Stimulated activated naive B cell treated with anti-CD40 and anti-IgM and Interleukin-4, amounts not matched to agents 10 μg/mL and 1 μg/mL and 100 μg/mL, for 72 hours (primary cell): Measurements from ENCODE around the gene SMU1.
"Not testable (repeated sequence)": the region's sequence is repeated elsewhere in the genome, so short reads cannot be mapped to it uniquely, and the experiment has no call there.

Experiments used
- ATAC-seq, 2 donors: fragments of 150-1000 bp; cut with Tn5 transposase; replicated peaks; 2 replicates each; pipeline ENCODE4 v1.10.0; 2021; ENCODE audit warnings: moderate library complexity in 1 of 2
- DNase-seq: peaks from one replicate; pipeline ENCODE4 v3.0.0; 2021
- H3K27ac Mint-ChIP-seq: one replicate; pipeline ENCODE4 v1.8.0; 2022; ENCODE audit warnings: mild to moderate bottlenecking, mixed read lengths
- H3K27me3 Mint-ChIP-seq, 2 donors: one replicate each; pipeline ENCODE4 v1.8.0; 2022; ENCODE audit warnings: mixed read lengths in 2 of 2
- H3K36me3 Mint-ChIP-seq, 2 donors: one replicate each; pipeline ENCODE4 v1.8.0; 2022; ENCODE audit warnings: mixed read lengths in 2 of 2, mild to moderate bottlenecking in 1 of 2
- H3K4me1 Mint-ChIP-seq, 2 donors: one replicate each; pipeline ENCODE4 v1.8.0; 2022; ENCODE audit warnings: mixed read lengths in 2 of 2, mild to moderate bottlenecking in 1 of 2
- H3K4me3 Mint-ChIP-seq, 2 donors: one replicate each; pipeline ENCODE4 v1.8.0; 2022; ENCODE audit warnings: mild to moderate bottlenecking in 2 of 2, mixed read lengths in 2 of 2, moderate library complexity in 1 of 2
- H3K9me3 Mint-ChIP-seq, 2 donors: one replicate each; pipeline ENCODE4 v1.8.0; 2022; ENCODE audit warnings: mixed read lengths in 2 of 2, mild to moderate bottlenecking in 1 of 2

The SMU1 gene

DNA sequence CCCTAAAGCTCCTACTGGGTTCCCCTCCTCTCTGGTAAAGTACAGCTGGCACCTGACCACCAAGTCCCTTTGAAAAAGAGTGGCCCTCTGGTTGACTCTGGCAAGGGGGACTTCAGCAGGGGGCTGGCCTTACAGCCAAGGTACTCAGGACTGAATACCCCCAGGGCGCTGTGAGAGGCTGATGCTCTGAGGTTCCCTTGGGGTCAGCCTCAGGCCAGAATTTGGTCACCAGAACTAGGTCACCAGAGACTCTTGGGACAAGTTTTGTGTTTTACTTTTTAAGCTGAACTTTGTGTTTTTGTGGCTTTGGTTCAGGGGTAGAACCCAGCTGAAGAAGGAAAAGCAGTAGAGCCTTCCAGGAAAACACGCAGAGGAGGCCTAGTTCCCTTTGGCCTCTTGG, 23.3 kb upstream of the SMU1 start:
- H3K36me3 Mint-ChIP-seq = peaks cover 7 to 26% of the 10 kb centered on the region in 2 donors
- no peaks in the 10 kb centered on the region for H3K27me3 Mint-ChIP-seq
- no peak for DNase-seq
- H3K9me3 Mint-ChIP-seq = no peaks in the 10 kb centered on the region
- ATAC-seq = no peak
- no peak overlapping the region for H3K4me3 Mint-ChIP-seq
- no peak overlapping the region for H3K27ac Mint-ChIP-seq
- peaks cover 3 to 4% of the 10 kb centered on the region in 2 donors for H3K4me1 Mint-ChIP-seq

DNA sequence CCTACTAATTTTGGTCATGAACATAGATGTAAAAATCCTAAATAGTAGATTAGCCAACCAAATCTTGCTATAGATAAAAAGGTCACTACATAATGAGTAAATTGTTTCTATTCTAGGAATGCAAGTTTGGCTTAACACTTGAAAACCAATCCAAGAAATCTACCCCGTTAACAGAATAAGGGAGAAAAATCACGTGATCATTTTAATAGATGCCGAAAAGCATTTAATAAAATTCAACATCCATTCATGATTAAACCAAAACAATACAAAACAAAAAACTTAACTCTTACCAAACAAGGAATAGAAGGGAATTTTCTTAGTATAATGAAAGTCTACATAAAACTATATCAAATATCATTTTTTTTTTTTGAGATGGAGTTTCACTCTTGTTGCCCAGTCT, 20.7 kb upstream of the SMU1 start:
- Mint-ChIP-seq H3K4me1 (peaks cover 3 to 4% of the 10 kb centered on the region in 2 donors), H3K4me3 (no peak overlapping the region), H3K9me3 (no peaks in the 10 kb centered on the region), H3K27me3 (no peaks in the 10 kb centered on the region), H3K27ac (no peak overlapping the region), H3K36me3 (peaks cover under 1 to 6% of the 10 kb centered on the region in 2 donors)
- no peak for DNase-seq
- no peak for ATAC-seq

- no peaks in the 10 kb centered on the region for H3K9me3 Mint-ChIP-seq
- no peak overlapping the region for H3K4me3 Mint-ChIP-seq
- H3K27me3 Mint-ChIP-seq = no peaks in the 10 kb centered on the region
- ATAC-seq = no peak
- peaks cover 3 to 4% of the 10 kb centered on the region in 2 donors for H3K4me1 Mint-ChIP-seq
- H3K27ac Mint-ChIP-seq = no peak overlapping the region
- DNase-seq = no peak
- no peaks in the 10 kb centered on the region for H3K36me3 Mint-ChIP-seq
Measured at GRCh38 chr9:33092634-33093033, 16.2 kb upstream of the SMU1 start.

- not testable (repeated sequence) for H3K27ac Mint-ChIP-seq, ATAC-seq, H3K9me3 Mint-ChIP-seq, H3K4me3 Mint-ChIP-seq, H3K36me3 Mint-ChIP-seq, H3K27me3 Mint-ChIP-seq, DNase-seq
- H3K4me1 Mint-ChIP-seq = peaks cover 0 to 22% of the 10 kb centered on the region in 2 donors
Measured at GRCh38 chr9:33085672-33086071, 9.2 kb upstream of the SMU1 start.

- Mint-ChIP-seq H3K9me3 (peaks cover 0 to 1% of the 10 kb centered on the region in 2 donors), H3K36me3 (peaks cover 0 to 3% of the 10 kb centered on the region in 2 donors), H3K4me1 (peaks cover 0 to 26% of the 10 kb centered on the region in 2 donors), H3K27ac (peak overlapping the region; percentile 91), H3K4me3 (peak overlapping the region; percentile 5 to 51), H3K27me3 (no peaks in the 10 kb centered on the region)
- DNase-seq = peak; percentile 30
- peak; percentile 66 to 74 for ATAC-seq
Measured at GRCh38 chr9:33082538-33083326, 6.3 kb upstream of the SMU1 start.

DNA sequence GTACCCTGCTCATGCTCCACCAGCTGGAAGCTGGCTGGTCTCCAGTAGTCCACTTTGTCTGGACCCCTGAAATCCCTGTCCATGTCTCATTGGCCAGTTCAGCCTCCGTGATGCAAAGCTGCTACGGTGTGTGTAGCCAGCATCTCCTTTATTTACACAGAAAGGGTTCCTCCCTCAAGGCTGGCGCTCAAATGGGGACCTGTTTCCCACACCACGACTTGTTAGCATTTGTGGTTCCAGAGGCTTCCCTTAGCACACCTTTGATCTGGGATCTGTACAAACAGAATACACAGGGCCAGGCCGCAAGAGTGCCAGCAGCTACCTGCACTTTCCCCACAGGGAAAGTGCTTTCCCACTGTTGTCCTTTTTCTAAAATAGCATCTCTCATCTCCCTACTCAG, 5.7 kb upstream of the SMU1 start:
- Mint-ChIP-seq H3K4me1 (peaks cover 4 to 26% of the 10 kb centered on the region in 2 donors), H3K36me3 (peaks cover 0 to 3% of the 10 kb centered on the region in 2 donors), H3K27me3 (no peaks in the 10 kb centered on the region), H3K27ac (peak overlapping the region; percentile 91), H3K4me3 (peak overlapping the region; percentile 5 to 51), H3K9me3 (peaks cover 0 to 1% of the 10 kb centered on the region in 2 donors)
- no peak for ATAC-seq
- DNase-seq = no peak

- Mint-ChIP-seq H3K27ac (no peak overlapping the region), H3K27me3 (no peaks in the 10 kb centered on the region), H3K4me1 (peaks cover 11 to 29% of the 10 kb centered on the region in 2 donors), H3K9me3 (peaks cover 0 to 1% of the 10 kb centered on the region in 2 donors), H3K4me3 (no peak overlapping the region), H3K36me3 (peaks cover 3 to 5% of the 10 kb centered on the region in 2 donors)
- DNase-seq = peak; percentile 48
- ATAC-seq = peak; percentile 48 to 52
Measured at GRCh38 chr9:33081128-33081851, 4.8 kb upstream of the SMU1 start.

DNA sequence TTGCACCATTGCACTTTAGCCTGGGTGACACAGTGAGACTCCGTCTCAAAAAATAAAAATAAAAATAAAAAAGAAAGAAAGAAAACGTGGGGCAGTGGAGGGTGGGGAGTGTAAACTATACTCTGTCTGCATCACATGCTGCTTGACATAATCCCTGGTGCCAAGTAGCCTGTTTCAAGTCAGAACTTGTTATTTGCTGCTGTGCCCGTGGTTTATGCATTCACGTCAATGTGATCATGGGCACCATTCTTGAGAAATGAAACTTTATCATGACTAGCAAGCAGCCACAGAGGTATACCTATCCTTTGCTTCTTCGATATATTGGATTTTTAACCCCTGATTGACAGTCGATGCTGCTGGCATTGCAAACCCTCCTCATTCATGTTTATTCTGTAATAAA, 4.1 kb upstream of the SMU1 start:
- Mint-ChIP-seq H3K36me3 (peaks cover 3 to 5% of the 10 kb centered on the region in 2 donors), H3K9me3 (peaks cover 0 to 1% of the 10 kb centered on the region in 2 donors), H3K4me1 (peaks cover 16 to 31% of the 10 kb centered on the region in 2 donors), H3K27ac (no peak overlapping the region), H3K4me3 (no peak overlapping the region), H3K27me3 (no peaks in the 10 kb centered on the region)
- no peak for ATAC-seq
- no peak for DNase-seq

- ATAC-seq (no peak), DNase-seq (no peak)
- H3K36me3 Mint-ChIP-seq = peaks cover 37 to 56% of the 10 kb centered on the region in 2 donors
- no peak overlapping the region for H3K4me3 Mint-ChIP-seq
- H3K4me1 Mint-ChIP-seq = peaks cover 14 to 29% of the 10 kb centered on the region in 2 donors
- H3K27ac Mint-ChIP-seq = no peak overlapping the region
- H3K27me3 Mint-ChIP-seq = no peaks in the 10 kb centered on the region
- H3K9me3 Mint-ChIP-seq = no peaks in the 10 kb centered on the region
Measured at GRCh38 chr9:33068991-33069390, 7.5 kb downstream of the SMU1 start.

DNA sequence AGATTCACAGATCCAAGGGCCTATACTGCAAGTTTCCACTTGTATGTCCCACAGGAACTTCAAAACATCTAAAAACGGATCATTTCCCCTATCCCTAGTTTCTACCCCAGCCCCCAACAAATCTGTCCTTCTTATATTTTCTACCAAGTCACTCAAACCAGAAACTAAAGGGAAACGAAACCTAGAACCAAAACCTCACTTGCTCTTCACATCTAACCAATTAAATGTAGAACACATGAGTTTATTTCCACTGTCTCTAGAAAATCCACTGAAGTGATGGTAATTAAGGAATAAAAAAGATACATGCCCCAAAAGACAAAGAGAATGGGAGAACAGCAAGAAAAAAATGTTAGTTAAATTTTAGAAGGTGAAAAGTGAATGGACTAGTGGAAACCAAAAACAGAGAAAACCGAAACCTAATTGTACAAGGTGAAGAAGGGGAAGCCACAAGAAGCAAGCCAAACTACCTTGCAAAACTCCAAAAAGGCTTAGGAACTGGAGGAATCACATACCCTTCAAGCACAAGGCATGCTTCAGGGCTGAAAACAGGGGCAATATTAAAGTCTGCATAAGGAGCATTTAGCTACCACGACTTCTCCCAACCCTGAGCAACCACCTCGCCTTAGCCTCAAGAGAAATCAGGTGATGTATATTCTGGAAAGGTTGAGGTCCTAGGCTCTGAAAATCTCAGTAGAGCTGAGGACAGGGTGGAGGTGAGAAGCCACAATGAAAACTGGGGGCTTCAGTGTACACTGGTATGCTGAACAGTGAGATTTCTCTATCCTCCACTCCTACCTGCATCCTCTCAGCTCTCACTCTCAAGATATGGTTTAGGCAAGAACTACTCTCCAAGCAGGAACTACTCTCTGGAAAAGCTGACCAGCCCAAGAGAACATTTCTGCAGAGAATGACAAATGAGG, 11.1 kb downstream of the SMU1 start:
- H3K36me3 Mint-ChIP-seq = peaks cover 34 to 35% of the 10 kb centered on the region in 2 donors
- DNase-seq (no peak), ATAC-seq (peak; percentile 70 to 71)
- H3K9me3 Mint-ChIP-seq = no peaks in the 10 kb centered on the region
- peaks cover 12 to 22% of the 10 kb centered on the region in 2 donors for H3K4me1 Mint-ChIP-seq
- H3K27ac Mint-ChIP-seq = peak overlapping the region; percentile 16
- H3K4me3 Mint-ChIP-seq = peak overlapping the region in 1 of 2 donors; percentile 9
- no peaks in the 10 kb centered on the region for H3K27me3 Mint-ChIP-seq

GRCh38 chr9:33051144-33051543, 25.3 kb downstream of the SMU1 start:
- Mint-ChIP-seq H3K4me1 (peaks cover 8 to 17% of the 10 kb centered on the region in 2 donors), H3K27ac (peak overlapping the region; percentile 21), H3K36me3 (peaks cover 34 to 49% of the 10 kb centered on the region in 2 donors), H3K9me3 (peaks cover 3 to 4% of the 10 kb centered on the region in 2 donors), H3K27me3 (no peaks in the 10 kb centered on the region), H3K4me3 (no peak overlapping the region)
- DNase-seq = no peak
- ATAC-seq = peak in 1 of 2 donors; percentile 45

- ATAC-seq (no peak), DNase-seq (no peak)
- Mint-ChIP-seq H3K9me3 (peaks cover 3 to 4% of the 10 kb centered on the region in 2 donors), H3K27ac (peak overlapping the region; percentile 82), H3K4me3 (no peak overlapping the region), H3K27me3 (no peaks in the 10 kb centered on the region), H3K4me1 (peaks cover 8 to 16% of the 10 kb centered on the region in 2 donors), H3K36me3 (peaks cover 40 to 46% of the 10 kb centered on the region in 2 donors)
Measured at GRCh38 chr9:33049680-33050361, 26.7 kb downstream of the SMU1 start.

GRCh38 chr9:33048054-33048465, 28.4 kb downstream of the SMU1 start:
- Mint-ChIP-seq H3K9me3 (peaks cover 3 to 4% of the 10 kb centered on the region in 2 donors), H3K27ac (no peak overlapping the region), H3K4me3 (no peak overlapping the region), H3K27me3 (no peaks in the 10 kb centered on the region), H3K4me1 (peaks cover 13 to 31% of the 10 kb centered on the region in 2 donors), H3K36me3 (peaks cover 41 to 43% of the 10 kb centered on the region in 2 donors)
- ATAC-seq (no peak), DNase-seq (no peak)
